LNCAP (cell line): Measurements from ENCODE around the gene GNAL.

ENCODE experiments used
- CTCF ChIP-seq: fragments of 450-650 bp; IDR thresholded peaks from 2 replicates; pipeline ENCODE4 v1.5.1; 2017; ENCODE audit warnings: mild to moderate bottlenecking

GNAL gene

GRCh38 chr18:11689669-11690565, 853 bp downstream of the GNAL start:
- no peak for TF ChIP-seq CTCF

GRCh38 chr18:11695736-11696135, 6.7 kb downstream of the GNAL start:
- TF ChIP-seq CTCF = no peak

- no peak for TF ChIP-seq CTCF
Observed at GRCh38 chr18:11696451-11696850, 7.4 kb downstream of the GNAL start.

GRCh38 chr18:11700876-11701275, 11.8 kb downstream of the GNAL start:
- no peak for TF ChIP-seq CTCF

- no peak for TF ChIP-seq CTCF
Observed at GRCh38 chr18:11710578-11710977, 21.5 kb downstream of the GNAL start.

- TF ChIP-seq CTCF = no peak
Observed at GRCh38 chr18:11713756-11714155, 24.7 kb downstream of the GNAL start.

GRCh38 chr18:11714244-11714918, 25.3 kb downstream of the GNAL start:
- TF ChIP-seq CTCF = no peak
